OCI-LY7 (cell line): ENCODE data around the gene COPG1. TPM values are rescaled to one million over a fixed set of nuclear protein-coding genes. Genes with fewer than 3 reads are reported as not detected.

Experiments
- BruUV-seq: library from RNA; stranded (reverse); fragments of 400-500 nt; replicated peaks from 2 replicates; lab custom pipeline; 2021; lab: Mats Ljungman, UMichigan
- CTCF ChIA-PET: fragments of 300-600 bp; sonication (Branson Sonifier 250); formaldehyde crosslinking; loops from one replicate; lab custom pipeline; 2022; ENCODE audit warnings: antibody characterized with exemption; ENCODE audit not compliant: unreplicated experiment; lab: Charles Lee
- POLR2A ChIA-PET: fragments of 300-600 bp; sonication (Branson Sonifier 250); formaldehyde crosslinking; loops from one replicate; lab custom pipeline; 2022; ENCODE audit warnings: antibody characterized with exemption; lab: Charles Lee
- DNase-seq: peaks from one replicate; pipeline ENCODE4 v3.0.0-alpha.2; 2015; ENCODE audit warnings: low spot score
- H2AFZ ChIP-seq: fragments of 200-600 bp; sonication (generic), shearing (Covaris generic); 2 replicates; pipeline ENCODE4 v1.6.1; 2014; ENCODE audit warnings: mild to moderate bottlenecking, antibody characterized with exemption, low read length, moderate library complexity
- H3K27ac ChIP-seq: fragments of 200-600 bp; sonication (generic); 2 replicates; pipeline ENCODE4 v1.5.1; 2014; ENCODE audit warnings: mixed run types, low read depth, mild to moderate bottlenecking, moderate library complexity, low read length, inconsistent platforms; ENCODE audit not compliant: poor library complexity, severe bottlenecking
- H3K36me3 ChIP-seq: fragments of 200-600 bp; sonication (generic); 2 replicates; pipeline ENCODE4 v1.6.1; 2014; ENCODE audit warnings: mild to moderate bottlenecking, antibody characterized with exemption, low read length, moderate library complexity, mixed read lengths; ENCODE audit not compliant: insufficient read depth
- H3K4me1 ChIP-seq: fragments of 200-600 bp; sonication (generic); 2 replicates; pipeline ENCODE4 v1.5.1; 2014; ENCODE audit warnings: mild to moderate bottlenecking, low read length; ENCODE audit not compliant: insufficient read depth, poor library complexity, severe bottlenecking
- H3K4me2 ChIP-seq: fragments of 200-600 bp; sonication (generic); 2 replicates; pipeline ENCODE4 v1.6.1; 2014; ENCODE audit warnings: mild to moderate bottlenecking, low read length
- H3K4me3 ChIP-seq: fragments of 200-600 bp; sonication (generic); 2 replicates; pipeline ENCODE4 v1.5.1; 2014; ENCODE audit warnings: mild to moderate bottlenecking, low read depth, low read length; ENCODE audit not compliant: poor library complexity, severe bottlenecking
- H3K79me2 ChIP-seq: fragments of 200-600 bp; sonication (generic); 2 replicates; pipeline ENCODE4 v1.6.1; 2016; ENCODE audit warnings: low read depth, mild to moderate bottlenecking, low read length, moderate library complexity, mixed read lengths; ENCODE audit not compliant: insufficient read depth
- H3K9me2 ChIP-seq: fragments of 200-600 bp; sonication (generic); 2 replicates; pipeline ENCODE4 v1.6.1; 2016; ENCODE audit warnings: mild to moderate bottlenecking, low read length, mixed read lengths; ENCODE audit not compliant: insufficient read depth
- H3K9me3 ChIP-seq: fragments of 200-600 bp; sonication (generic); 2 replicates; pipeline ENCODE4 v1.6.1; 2014; ENCODE audit warnings: mild to moderate bottlenecking, mixed run types, low read length, mixed read lengths
- H4K20me1 ChIP-seq: fragments of 200-600 bp; sonication (generic); 2 replicates; pipeline ENCODE4 v1.6.1; 2014; ENCODE audit warnings: mild to moderate bottlenecking, antibody characterized with exemption, low read length, moderate library complexity, mixed read lengths; ENCODE audit not compliant: insufficient read depth
- CTCF ChIP-seq: fragments of 200-600 bp; sonication (generic); conservative IDR thresholded peaks from 2 replicates; pipeline ENCODE4 v1.5.1; 2014; ENCODE audit warnings: mild to moderate bottlenecking, antibody characterized with exemption, low read length, moderate library complexity, mixed read lengths
- EZH2phosphoT487 ChIP-seq: fragments of 200-600 bp; sonication (generic); IDR thresholded peaks from 2 replicates; pipeline ENCODE4 v1.6.1; 2018; ENCODE audit warnings: low read depth, borderline replicate concordance, mild to moderate bottlenecking, mixed run types, antibody characterized with exemption, low read length, moderate library complexity, mixed read lengths
- intact Hi-C: fragments of 100-400 bp; cut with micrococcal nuclease; formaldehyde crosslinking; loops from one replicate; pipeline ENCODE4 v1.10.0; 2022; ENCODE audit not compliant: unreplicated experiment
- total RNA-seq, 2 experiments: library from RNA; depleted of rRNA in 1 of 2; stranded (reverse); fragments of >200 nt in 1 of 2; shearing (Covaris generic) in 1 of 2; gene quantifications; 2 replicates each; pipeline ENCODE4 v1.2.3, GENCODE V29; 2014 to 2022

COPG1 gene
- total RNA-seq, 2 experiments from 2014 or later: 91.9 to 182 TPM

GRCh38 chr3:129278439-129278965 is 29.1 kb downstream of the COPG1 start, which contains the start of gene HMCES:
Gene HMCES (plus strand): TSS chr3:129278870. CDS start chr3:129279733, 863 bp downstream.
- DNase-seq: peak; percentile 95
- Histone ChIP-seq H3K4me1 (peaks cover 77% of the 10 kb centered on the region), H4K20me1 (no peaks in the 10 kb centered on the region; the same call in 1 of the 2 replicates), H2AFZ (peak within 1 kb of the TSS; percentile 38; the same call in 1 of the 2 replicates), H3K79me2 (peaks cover 41% of the 10 kb centered on the region), H3K9me2 (no peaks in the 10 kb centered on the region), H3K36me3 (peaks cover 62% of the 10 kb centered on the region), H3K27ac (peak within 1 kb of the TSS; percentile 94), H3K4me2 (peak within 1 kb of the TSS; percentile 97), H3K4me3 (peak within 1 kb of the TSS; percentile 93), H3K9me3 (peaks cover 4% of the 10 kb centered on the region; the same call in 1 of the 2 replicates)
- TF ChIP-seq EZH2phosphoT487 (no peak), CTCF (no peak)
- POLR2A ChIA-PET: interaction anchor here (1.0 to 4.0 kb wide), 4 partner anchors 11 to 37 kb away, joined by 3 to 20 read pairs (median 6); partner anchors contain the start of gene COPG1
- no TSS peak for BruUV-seq
- CTCF ChIA-PET: interaction anchor here (1.5 kb wide), 1 partner anchor 38 kb away, joined by 4 read pairs; a partner anchor contains a TSS
- intact Hi-C loops: loop anchor here (1.0 to 5.0 kb wide), 2 partner anchors 38 to 119 kb away; a partner anchor contains a TSS

- Histone ChIP-seq H3K4me1 (peaks cover 77% of the 10 kb centered on the region), H3K4me2 (peak overlapping the region; percentile 97), H3K9me2 (no peaks in the 10 kb centered on the region), H3K36me3 (peaks cover 62% of the 10 kb centered on the region), H3K4me3 (peak overlapping the region; percentile 93), H4K20me1 (peaks cover 6% of the 10 kb centered on the region; the same call in 1 of the 2 replicates), H3K79me2 (peaks cover 48% of the 10 kb centered on the region), H2AFZ (no peak overlapping the region), H3K9me3 (peaks cover 4% of the 10 kb centered on the region; the same call in 1 of the 2 replicates), H3K27ac (peak overlapping the region; percentile 94)
- DNase-seq: peak; percentile 77
- POLR2A ChIA-PET: interaction anchor here (0.6 to 4.0 kb wide), 9 partner anchors 11 to 780 kb away, joined by 3 to 20 read pairs (median 4); partner anchors contain the start of gene COPG1
- TF ChIP-seq CTCF (no peak), EZH2phosphoT487 (no peak)
- intact Hi-C loops: loop anchor here (1.0 to 5.0 kb wide), 2 partner anchors 37 to 118 kb away; a partner anchor contains a TSS
- no TSS peak for BruUV-seq
- CTCF ChIA-PET: interaction anchor here (0.5 to 1.5 kb wide), 4 partner anchors 37 to 159 kb away, joined by 3 to 4 read pairs (median 4); a partner anchor contains a TSS
These were observed 29.8 kb downstream of the COPG1 start for GRCh38 chr3:129278966-129279906.
